Stimulated activated CD8-positive, alpha-beta memory T cell treated with anti-CD3 and anti-CD28 coated beads, Interleukin-2, amount 100 ng/mL, for 1 hour (primary cell): ENCODE data around the gene WDR20.
"Not testable (repeated sequence)": the region's sequence is repeated elsewhere in the genome, so short reads cannot be mapped to it uniquely, and the experiment has no call there.

Experiments
- DNase-seq, 2 donors: peaks; one replicate each; pipeline ENCODE4 v3.0.0-alpha.2; 2020; ENCODE audit warnings: low read depth in 2 of 2

The WDR20 gene

GRCh38 chr14:102238131-102238530 is 98.4 kb downstream of the WDR20 start:
- no peak for DNase-seq

- no peak for DNase-seq
These were observed 99.1 kb downstream of the WDR20 start for GRCh38 chr14:102238766-102239165.

- no peak for DNase-seq
These were observed 99.5 kb downstream of the WDR20 start for GRCh38 chr14:102239231-102239630.

GRCh38 chr14:102240481-102240880 is 100.8 kb downstream of the WDR20 start:
- not testable (repeated sequence) for DNase-seq

GRCh38 chr14:102241147-102241546 is 101.5 kb downstream of the WDR20 start:
- no peak for DNase-seq

- DNase-seq: not testable (repeated sequence)
These were observed 104.1 kb downstream of the WDR20 start for GRCh38 chr14:102243795-102244194.

GRCh38 chr14:102246071-102246470 is 106.4 kb downstream of the WDR20 start:
- DNase-seq: no peak

GRCh38 chr14:102248121-102248520 is 108.4 kb downstream of the WDR20 start:
- DNase-seq: no peak

- DNase-seq: no peak
These were observed 109.3 kb downstream of the WDR20 start for GRCh38 chr14:102249041-102249440.

- no peak for DNase-seq
These were observed 110.3 kb downstream of the WDR20 start for GRCh38 chr14:102249981-102250380.

- no peak for DNase-seq
These were observed 110.9 kb downstream of the WDR20 start for GRCh38 chr14:102250636-102251035.

GRCh38 chr14:102251161-102251560 is 111.5 kb downstream of the WDR20 start:
- DNase-seq: no peak

- no peak for DNase-seq
These were observed 113.4 kb downstream of the WDR20 start for GRCh38 chr14:102252834-102253801.

- no peak for DNase-seq
These were observed 115.9 kb downstream of the WDR20 start for GRCh38 chr14:102255401-102256190.

GRCh38 chr14:102256716-102257115 is 117.0 kb downstream of the WDR20 start:
- DNase-seq: no peak

- no peak for DNase-seq
These were observed 118.4 kb downstream of the WDR20 start for GRCh38 chr14:102258136-102258535.
